Gastroesophageal sphincter (tissue), 3 donors: ENCODE measurements around the gene FOXL1.

Experiments
- CTCF ChIP-seq, 4 experiments: fragments of 200-600 bp in 2 of 4; fragments of 450-650 bp in 2 of 4; sonication (generic) in 1 of 4; IDR thresholded peaks; one replicate each; pipeline ENCODE4 v1.5.1; 2017 to 2019; ENCODE audit warnings: antibody characterized with exemption in 4 of 4, mild to moderate bottlenecking in 2 of 4, moderate library complexity in 2 of 4
- EP300 ChIP-seq: sonication (generic); formaldehyde crosslinking; IDR thresholded peaks from one replicate; pipeline ENCODE4 v1.6.1; 2017; ENCODE audit warnings: antibody characterized with exemption, mild to moderate bottlenecking
- POLR2A ChIP-seq, 2 donors: fragments of 450-650 bp; IDR thresholded peaks; one replicate each; pipeline ENCODE4 v1.6.1; 2017; ENCODE audit warnings: antibody characterized with exemption in 2 of 2, mild to moderate bottlenecking in 2 of 2, moderate library complexity in 1 of 2

- TF ChIP-seq CTCF (IDR thresholded peaks at IDR 0.05) (no peak), POLR2A (IDR thresholded peaks at IDR 0.05) (no peak), EP300 (no peak)
These were observed 6.7 kb downstream of the FOXL1 start for GRCh38 chr16:86584726-86585721.
